Smooth muscle cell (in vitro differentiated cells): ENCODE measurements around the gene PHC3. TPM values are rescaled to one million over a fixed set of nuclear protein-coding genes. Genes with fewer than 3 reads are reported as not detected.

Experiments
- DNase-seq: peaks from one replicate; lab custom pipeline; 2025; ENCODE audit not compliant: unreplicated experiment; lab: John Stamatoyannopoulos, UW
- H2AFZ ChIP-seq: fragments of 200-600 bp; sonication (generic); 2 replicates; pipeline ENCODE4 v1.6.0; 2016; ENCODE audit warnings: antibody characterized with exemption, low read depth, mild to moderate bottlenecking
- H3F3A ChIP-seq: fragments of 200-600 bp; sonication (generic); 2 replicates; pipeline ENCODE4 v1.6.0; 2017; ENCODE audit warnings: antibody characterized with exemption, low read depth
- H3K27ac ChIP-seq: fragments of 200-600 bp; sonication (generic); 2 replicates; pipeline ENCODE4 v1.5.1; 2016; ENCODE audit warnings: low read depth, mild to moderate bottlenecking
- H3K27me3 ChIP-seq: fragments of 200-600 bp; sonication (generic); 2 replicates; pipeline ENCODE4 v1.6.1; 2016; ENCODE audit warnings: low read depth, mild to moderate bottlenecking
- H3K36me3 ChIP-seq: fragments of 200-600 bp; sonication (generic); 2 replicates; pipeline ENCODE4 v1.5.1; 2016; ENCODE audit warnings: low read depth
- H3K4me1 ChIP-seq: fragments of 200-600 bp; sonication (generic); 2 replicates; pipeline ENCODE4 v1.5.1; 2016; ENCODE audit warnings: low read depth
- H3K4me2 ChIP-seq: fragments of 200-600 bp; sonication (generic); 2 replicates; pipeline ENCODE4 v1.6.0; 2016; ENCODE audit warnings: mild to moderate bottlenecking
- H3K4me3 ChIP-seq: fragments of 200-600 bp; sonication (generic); 2 replicates; pipeline ENCODE4 v1.5.1; 2016; ENCODE audit warnings: mild to moderate bottlenecking
- H3K79me2 ChIP-seq: fragments of 200-600 bp; sonication (generic); 2 replicates; pipeline ENCODE4 v1.6.0; 2016; ENCODE audit warnings: low read depth, mild to moderate bottlenecking
- H3K9ac ChIP-seq: fragments of 200-600 bp; sonication (generic); 2 replicates; pipeline ENCODE4 v1.6.0; 2016; ENCODE audit warnings: low read depth
- H3K9me3 ChIP-seq: fragments of 200-600 bp; sonication (generic); replicated peaks from 2 replicates; pipeline ENCODE4 v1.5.1; 2016; ENCODE audit warnings: low read depth
- H4K20me1 ChIP-seq: fragments of 200-600 bp; sonication (generic); 2 replicates; pipeline ENCODE4 v1.6.0; 2016; ENCODE audit warnings: low read depth
- WGBS: methylation state at CpG from one replicate; pipeline ENCODE4 v1.1.7; 2016; ENCODE audit warnings: low lambda C conversion rate; 5-methylcytosine and 5-hydroxymethylcytosine counted together
- polyA plus RNA-seq: library from polyadenylated mRNA; unstranded; fragments of >200 nt; fragmentation: Nextera tagmentation; extraction: Ambion mirVana; gene quantifications from 2 replicates; pipeline ENCODE4 v1.2.1, GENCODE V29; 2016
- total RNA-seq: library from RNA; depleted of rRNA; stranded (reverse); fragments of >200 nt; gene quantifications from 2 replicates; pipeline ENCODE4 v1.2.3, GENCODE V29; 2014
- TF ChIP-seq, protein P1 (sequence below): fragments of 200-600 bp; sonication (generic); IDR thresholded peaks from 2 replicates; pipeline ENCODE4 v1.5.1; 2017; ENCODE audit warnings: borderline replicate concordance, mild to moderate bottlenecking, antibody characterized with exemption; ENCODE audit not compliant: insufficient read depth, poor library complexity, severe bottlenecking

The PHC3 gene
- total and polyA plus RNA-seq, 2 experiments from 2014 or later = 28.8 to 33.1 TPM

GRCh38 chr3:170137986-170138385, 43.5 kb downstream of the PHC3 start:
- Histone ChIP-seq H3K79me2 (peaks cover 17% of the 10 kb centered on the region), H3K4me1 (no peaks in the 10 kb centered on the region), H3F3A (no peaks in the 10 kb centered on the region), H3K27ac (no peak overlapping the region), H3K27me3 (no peaks in the 10 kb centered on the region), H3K9ac (no peak overlapping the region), H3K4me2 (no peak overlapping the region), H4K20me1 (peaks cover 37% of the 10 kb centered on the region), H3K4me3 (no peak overlapping the region), H3K36me3 (peaks cover 19% of the 10 kb centered on the region), H2AFZ (no peak overlapping the region), H3K9me3 (no peaks in the 10 kb centered on the region)
- TF ChIP-seq, protein P1, sequence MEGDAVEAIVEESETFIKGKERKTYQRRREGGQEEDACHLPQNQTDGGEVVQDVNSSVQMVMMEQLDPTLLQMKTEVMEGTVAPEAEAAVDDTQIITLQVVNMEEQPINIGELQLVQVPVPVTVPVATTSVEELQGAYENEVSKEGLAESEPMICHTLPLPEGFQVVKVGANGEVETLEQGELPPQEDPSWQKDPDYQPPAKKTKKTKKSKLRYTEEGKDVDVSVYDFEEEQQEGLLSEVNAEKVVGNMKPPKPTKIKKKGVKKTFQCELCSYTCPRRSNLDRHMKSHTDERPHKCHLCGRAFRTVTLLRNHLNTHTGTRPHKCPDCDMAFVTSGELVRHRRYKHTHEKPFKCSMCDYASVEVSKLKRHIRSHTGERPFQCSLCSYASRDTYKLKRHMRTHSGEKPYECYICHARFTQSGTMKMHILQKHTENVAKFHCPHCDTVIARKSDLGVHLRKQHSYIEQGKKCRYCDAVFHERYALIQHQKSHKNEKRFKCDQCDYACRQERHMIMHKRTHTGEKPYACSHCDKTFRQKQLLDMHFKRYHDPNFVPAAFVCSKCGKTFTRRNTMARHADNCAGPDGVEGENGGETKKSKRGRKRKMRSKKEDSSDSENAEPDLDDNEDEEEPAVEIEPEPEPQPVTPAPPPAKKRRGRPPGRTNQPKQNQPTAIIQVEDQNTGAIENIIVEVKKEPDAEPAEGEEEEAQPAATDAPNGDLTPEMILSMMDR = no peak
- 97% methylated on average over 5 of the region's 5 CpGs for WGBS
- DNase-seq = no peak

GRCh38 chr3:170132335-170132734, 49.2 kb downstream of the PHC3 start:
- DNase-seq = no peak
- Histone ChIP-seq H3F3A (no peaks in the 10 kb centered on the region), H3K9ac (no peak overlapping the region), H4K20me1 (peaks cover 10% of the 10 kb centered on the region), H3K27me3 (no peaks in the 10 kb centered on the region), H3K4me1 (no peaks in the 10 kb centered on the region), H3K4me2 (no peak overlapping the region), H2AFZ (no peak overlapping the region), H3K79me2 (peaks cover 11% of the 10 kb centered on the region), H3K4me3 (no peak overlapping the region), H3K9me3 (no peaks in the 10 kb centered on the region), H3K36me3 (peaks cover 25% of the 10 kb centered on the region), H3K27ac (no peak overlapping the region)
- WGBS = 94% methylated on average over 2 of the region's 2 CpGs
- TF ChIP-seq, protein P1 = no peak

- no peak for DNase-seq
- Histone ChIP-seq H3K4me1 (no peaks in the 10 kb centered on the region), H3K79me2 (peaks cover 15% of the 10 kb centered on the region), H3K4me2 (no peak overlapping the region), H3K9ac (no peak overlapping the region), H3K9me3 (no peaks in the 10 kb centered on the region), H3K27ac (no peak overlapping the region), H2AFZ (no peak overlapping the region), H3K4me3 (no peak overlapping the region), H3F3A (no peaks in the 10 kb centered on the region), H4K20me1 (peaks cover 8% of the 10 kb centered on the region), H3K27me3 (no peaks in the 10 kb centered on the region), H3K36me3 (peaks cover 18% of the 10 kb centered on the region)
- TF ChIP-seq, protein P1 = no peak
Measured at GRCh38 chr3:170130532-170130931, 51.0 kb downstream of the PHC3 start.

DNA sequence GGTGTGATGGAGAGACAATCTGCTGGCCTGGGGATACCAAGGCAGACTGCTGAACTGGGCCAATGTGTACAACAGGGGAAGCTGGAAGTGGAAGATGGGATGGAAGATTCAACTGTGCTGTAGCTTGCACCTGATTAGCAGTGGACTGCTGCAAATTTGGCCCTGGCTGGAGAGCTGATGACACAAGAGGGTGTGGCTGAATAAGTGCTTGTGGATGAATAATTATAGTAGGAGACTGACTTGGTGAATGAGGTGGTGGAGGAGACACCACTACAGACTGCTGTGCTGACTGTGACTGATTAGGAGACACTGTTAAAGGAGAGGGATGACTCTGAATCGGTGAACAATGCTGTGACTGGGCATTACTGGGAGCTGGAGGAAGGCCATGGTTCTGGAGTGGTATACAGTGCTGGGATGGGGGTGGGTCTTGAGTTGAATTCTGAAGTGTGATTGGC, 52.5 kb downstream of the PHC3 start:
- Histone ChIP-seq H3K27me3 (no peaks in the 10 kb centered on the region), H3K4me3 (no peak overlapping the region), H3K4me1 (no peaks in the 10 kb centered on the region), H2AFZ (no peak overlapping the region), H3K4me2 (no peak overlapping the region), H3K36me3 (peaks cover 12% of the 10 kb centered on the region), H3F3A (no peaks in the 10 kb centered on the region), H3K27ac (no peak overlapping the region), H3K9ac (no peak overlapping the region), H3K79me2 (peaks cover 15% of the 10 kb centered on the region), H3K9me3 (no peaks in the 10 kb centered on the region), H4K20me1 (peaks cover 18% of the 10 kb centered on the region)
- 95% methylated on average over 1 of the region's 1 CpG for WGBS
- no peak for DNase-seq
- TF ChIP-seq, protein P1 = no peak
